Measurements from ENCODE around the gene MYOZ3.

MYOZ3 gene

GRCh38 chr5:150633429-150633828 lies 27.6 kb upstream of the MYOZ3 start:
- DNase-seq (ENCODE audit: extremely low read depth, insufficient read length): no peak
- Histone ChIP-seq H3K27me3 (replicated peaks; ENCODE audit: control insufficient read depth, insufficient read depth, low read length) (no peaks in the 10 kb centered on the region), H3K36me3 (ENCODE audit: control insufficient read depth, insufficient read depth, low read length) (peaks cover 2% of the 10 kb centered on the region; the same call in 1 of the 2 replicates), H3K4me3 (replicated peaks; ENCODE audit: low read depth, low read length) (no peak overlapping the region)
- TF ChIP-seq CTCF (IDR thresholded peaks at IDR 0.05; ENCODE audit: insufficient read depth, low read length, poor library complexity, severe bottlenecking): no peak

GRCh38 chr5:150636391-150637244 lies 24.4 kb upstream of the MYOZ3 start:
- no peak for TF ChIP-seq CTCF (IDR thresholded peaks at IDR 0.05; ENCODE audit: insufficient read depth, low read length, poor library complexity, severe bottlenecking)
- no peaks in the 10 kb centered on the region; the same call in 1 of the 2 replicates for H3K36me3 ChIP-seq (ENCODE audit: control insufficient read depth, insufficient read depth, low read length)
- no peaks in the 10 kb centered on the region for H3K27me3 ChIP-seq (replicated peaks; ENCODE audit: control insufficient read depth, insufficient read depth, low read length)
- no peak for DNase-seq (ENCODE audit: extremely low read depth, insufficient read length)
- no peak overlapping the region for H3K4me3 ChIP-seq (replicated peaks; ENCODE audit: low read depth, low read length)

GRCh38 chr5:150637245-150638052 lies 23.6 kb upstream of the MYOZ3 start:
- Histone ChIP-seq H3K36me3 (ENCODE audit: control insufficient read depth, insufficient read depth, low read length) (no peaks in the 10 kb centered on the region; the same call in 1 of the 2 replicates), H3K27me3 (replicated peaks; ENCODE audit: control insufficient read depth, insufficient read depth, low read length) (no peaks in the 10 kb centered on the region), H3K4me3 (replicated peaks; ENCODE audit: low read depth, low read length) (no peak overlapping the region)
- DNase-seq (ENCODE audit: extremely low read depth, insufficient read length): no peak
- TF ChIP-seq CTCF (IDR thresholded peaks at IDR 0.05; ENCODE audit: insufficient read depth, low read length, poor library complexity, severe bottlenecking): no peak

- Histone ChIP-seq H3K27me3 (replicated peaks; ENCODE audit: control insufficient read depth, insufficient read depth, low read length) (no peaks in the 10 kb centered on the region), H3K36me3 (ENCODE audit: control insufficient read depth, insufficient read depth, low read length) (no peaks in the 10 kb centered on the region; the same call in 1 of the 2 replicates), H3K4me3 (replicated peaks; ENCODE audit: low read depth, low read length) (no peak overlapping the region)
- DNase-seq (ENCODE audit: extremely low read depth, insufficient read length): no peak
- no peak for TF ChIP-seq CTCF (IDR thresholded peaks at IDR 0.05; ENCODE audit: insufficient read depth, low read length, poor library complexity, severe bottlenecking)
Observed at GRCh38 chr5:150638053-150638444, 23.0 kb upstream of the MYOZ3 start.

GRCh38 chr5:150638488-150639376 lies 22.3 kb upstream of the MYOZ3 start:
- Histone ChIP-seq H3K36me3 (ENCODE audit: control insufficient read depth, insufficient read depth, low read length) (no peaks in the 10 kb centered on the region; the same call in 1 of the 2 replicates), H3K4me3 (replicated peaks; ENCODE audit: low read depth, low read length) (no peak overlapping the region), H3K27me3 (replicated peaks; ENCODE audit: control insufficient read depth, insufficient read depth, low read length) (no peaks in the 10 kb centered on the region)
- no peak for TF ChIP-seq CTCF (IDR thresholded peaks at IDR 0.05; ENCODE audit: insufficient read depth, low read length, poor library complexity, severe bottlenecking)
- no peak for DNase-seq (ENCODE audit: extremely low read depth, insufficient read length)
